HepG2 (cell line): ENCODE measurements around the gene PRR29. TPM values are rescaled to one million over a fixed set of nuclear protein-coding genes. Genes with fewer than 3 reads are reported as not detected.

ENCODE experiments used
- ATAC-seq: fragments of 200-7000 bp; cut with Tn5 transposase; 3 replicates; pipeline ENCODE4 v1.9.1; 2020; ENCODE audit warnings: mild to moderate bottlenecking, moderate library complexity
- BruUV-seq: library from RNA; stranded (reverse); fragments of 400-500 nt; replicated peaks from 2 replicates; lab custom pipeline; 2021; lab: Mats Ljungman, UMichigan
- CTCF ChIA-PET: fragments of 300-600 bp; formaldehyde crosslinking; extraction: SDS; loops from one replicate; lab custom pipeline; 2021; ENCODE audit warnings: low total read pairs, inconsistent platforms, low intra/inter-chr PET ratio; lab: Yijun Ruan, JAX
- POLR2A ChIA-PET: fragments of 350-600 bp; sonication (Branson Sonifier 250); formaldehyde crosslinking; loops from one replicate; lab custom pipeline; 2020; ENCODE audit warnings: antibody characterized with exemption, inconsistent platforms; lab: Yijun Ruan, JAX
- DNase-seq: peaks from one replicate; pipeline ENCODE4 v3.0.0-alpha.2; 2015; ENCODE audit warnings: low spot score
- FAIRE-seq: peaks from 3 replicates; lab custom pipeline; 2011; peaks lifted over from hg19 to GRCh38; lab: Jason Lieb, UNC
- H2AFZ ChIP-seq: one replicate; pipeline ENCODE4 v1.6.1; 2011; ENCODE audit warnings: low read length, inconsistent platforms
- H3K27ac ChIP-seq: fragments of 300-600 bp; 3 replicates; pipeline ENCODE4 v1.8.0; 2011; ENCODE audit warnings: mixed run types, mild to moderate bottlenecking, mixed read lengths, low read length, inconsistent platforms; ENCODE audit not compliant: insufficient read depth; ENCODE audit errors: extremely low read length
- H3K27me3 ChIP-seq, 2 experiments: fragments of 200-600 bp in 1 of 2; 2 replicates in 1 of 2; 3 replicates in 1 of 2; pipeline versions ENCODE4 v1.6.0 to v1.8.0; 2011; ENCODE audit warnings: low read length in 2 of 2, mild to moderate bottlenecking in 2 of 2, moderate library complexity in 2 of 2, inconsistent platforms in 1 of 2; ENCODE audit not compliant: insufficient read depth in 2 of 2, control insufficient read depth in 1 of 2
- H3K36me3 ChIP-seq, 2 experiments: fragments of 200-600 bp in 1 of 2; replicated peaks in 1 of 2; 2 replicates in 1 of 2; 3 replicates in 1 of 2; pipeline versions ENCODE4 v1.5.1 to v1.8.0; 2011; ENCODE audit warnings: low read length in 2 of 2, inconsistent platforms in 1 of 2; ENCODE audit not compliant: insufficient read depth in 2 of 2, control insufficient read depth in 1 of 2
- H3K4me1 ChIP-seq: 2 replicates; pipeline ENCODE4 v1.5.1; 2012; ENCODE audit warnings: low read length, inconsistent platforms; ENCODE audit not compliant: insufficient read depth
- H3K4me2 ChIP-seq: 2 replicates; pipeline ENCODE4 v1.6.0; 2011; ENCODE audit warnings: low read depth, low read length, inconsistent platforms
- H3K4me3 ChIP-seq, 3 experiments: fragments of 200-600 bp in 1 of 3; sonication (generic), shearing (Covaris generic) in 1 of 3; replicated peaks in 1 of 3; 2 replicates each; pipeline ENCODE4 v1.5.1; 2011 to 2016; ENCODE audit warnings: low read length in 3 of 3, inconsistent platforms in 2 of 3, low read depth in 2 of 3, mild to moderate bottlenecking in 2 of 3, control low read depth in 1 of 3, mixed read lengths in 1 of 3; ENCODE audit not compliant: insufficient read depth in 1 of 3
- H3K79me2 ChIP-seq: one replicate; pipeline ENCODE4 v1.6.1; 2011; ENCODE audit warnings: low read length, inconsistent platforms; ENCODE audit not compliant: insufficient read depth
- H3K9ac ChIP-seq: 2 replicates; pipeline ENCODE4 v1.6.0; 2011; ENCODE audit warnings: mild to moderate bottlenecking, low read depth, low read length, inconsistent platforms; ENCODE audit not compliant: insufficient read depth
- H3K9me3 ChIP-seq: 2 replicates; pipeline ENCODE4 v1.5.1; 2012; ENCODE audit warnings: mild to moderate bottlenecking, low read length
- H4K20me1 ChIP-seq: 2 replicates; pipeline ENCODE4 v1.6.0; 2011; ENCODE audit warnings: inconsistent platforms, mild to moderate bottlenecking, low read length, moderate library complexity; ENCODE audit not compliant: insufficient read depth
- CERS6 ChIP-seq: sonication (generic); formaldehyde crosslinking; IDR thresholded peaks from 2 replicates; pipeline ENCODE4 v1.5.0; 2020; ENCODE audit warnings: missing genetic modification reagents
- CHCHD3 ChIP-seq: sonication (generic); formaldehyde crosslinking; IDR thresholded peaks from 2 replicates; pipeline ENCODE4 v1.8.0; 2022; ENCODE audit warnings: mild to moderate bottlenecking, missing genetic modification reagents, moderate library complexity
- CHD4 ChIP-seq: fragments of 200-600 bp; sonication (generic); IDR thresholded peaks from 2 replicates; pipeline ENCODE4 v1.7.0; 2017; ENCODE audit warnings: mild to moderate bottlenecking, low read length, borderline replicate concordance
- MIXL1 ChIP-seq: IDR thresholded peaks from 2 replicates; pipeline ENCODE4 v1.6.1; 2016
- MTA3 ChIP-seq: sonication (generic); formaldehyde crosslinking; IDR thresholded peaks from 2 replicates; pipeline ENCODE4 v1.4.0; 2020; ENCODE audit warnings: missing genetic modification reagents
- SCMH1 ChIP-seq: sonication (generic); formaldehyde crosslinking; IDR thresholded peaks from 2 replicates; pipeline ENCODE4 v1.9.0; 2021; ENCODE audit warnings: missing genetic modification reagents, mild to moderate bottlenecking, borderline replicate concordance
- SP5 ChIP-seq: IDR thresholded peaks from 2 replicates; pipeline ENCODE4 v1.6.1; 2016; ENCODE audit warnings: low read depth, borderline replicate concordance
- ZFP1 ChIP-seq: IDR thresholded peaks from 2 replicates; pipeline ENCODE4 v1.6.1; 2016
- ZNF275 ChIP-seq: sonication (generic); formaldehyde crosslinking; IDR thresholded peaks from 2 replicates; pipeline ENCODE4 v1.8.0; 2022; ENCODE audit warnings: missing genetic modification reagents, mild to moderate bottlenecking, inconsistent platforms, borderline replicate concordance
- ZNF510 ChIP-seq: sonication (generic); formaldehyde crosslinking; IDR thresholded peaks from 2 replicates; pipeline ENCODE4 v1.4.0; 2020; ENCODE audit warnings: low read depth, mild to moderate bottlenecking, missing genetic modification reagents
- ZNF784 ChIP-seq: sonication (generic); formaldehyde crosslinking; IDR thresholded peaks from 2 replicates; pipeline ENCODE4 v1.5.1; 2020; ENCODE audit warnings: missing genetic modification reagents, mild to moderate bottlenecking, borderline replicate concordance
- ZNF800 ChIP-seq: sonication (generic); formaldehyde crosslinking; IDR thresholded peaks from 2 replicates; pipeline ENCODE4 v1.4.0; 2020; ENCODE audit warnings: missing genetic modification reagents
- WGBS: methylation state at CpG from one replicate; pipeline ENCODE4 v1.1.6; 2017; ENCODE audit warnings: low lambda C conversion rate; 5-methylcytosine and 5-hydroxymethylcytosine counted together
- in situ Hi-C: cut with HindIII; loops from 2 replicates; pipeline ENCODE4 v1.10.0; 2017; ENCODE audit warnings: low pct_unique_long_range_greater_than_20kb; ENCODE audit not compliant: extremely low pct_ligation_motif_present
- intact Hi-C: fragments of 100-400 bp; cut with micrococcal nuclease; formaldehyde crosslinking; loops from one replicate; pipeline ENCODE4 v1.10.0; 2022; ENCODE audit not compliant: unreplicated experiment
- polyA plus RNA-seq, 8 experiments: library from polyadenylated mRNA; depleted of rRNA in 3 of 8; stranded (reverse) in 7 of 8; unstranded in 1 of 8; fragments of >200 nt; fragmentation: Illumina TruSeq in 4 of 8; extraction: Trizol in 4 of 8; gene quantifications; 2 replicates each; pipeline versions ENCODE4 v1.2.1 to v1.2.3, GENCODE V29; 2011 to 2016; ENCODE audit warnings: low read depth in 4 of 8, missing spikeins in 1 of 8, mixed read lengths in 1 of 8; ENCODE audit not compliant: insufficient read depth in 1 of 8
- total RNA-seq, 5 experiments: library from RNA; depleted of rRNA; stranded (reverse); fragments of >200 nt; fragmentation: Illumina TruSeq; extraction: Trizol; gene quantifications; 2 replicates each; pipeline ENCODE4 v1.2.3, GENCODE V29; 2016; ENCODE audit warnings: low read depth in 1 of 5

Gene PRR29
- total and polyA plus RNA-seq, 2 of the 13 experiments (the other 11 are each of a cell fraction or from before 2014, with no cell fraction given) = 0.07 to 0.20 TPM

- ATAC-seq = no peak
- Histone ChIP-seq H3K79me2 (no peaks in the 10 kb centered on the region), H3K27me3 (peaks cover 0 to 3% of the 10 kb centered on the region in 2 experiments; a peak in 1 of 5 replicates), H3K9ac (no peak overlapping the region), H3K36me3 (no peaks in the 10 kb centered on the region), H3K9me3 (no peaks in the 10 kb centered on the region), H3K4me2 (no peak overlapping the region), H3K4me1 (peaks cover 76% of the 10 kb centered on the region), H2AFZ (no peak overlapping the region), H3K4me3 (no peak overlapping the region), H3K27ac (no peak overlapping the region), H4K20me1 (no peaks in the 10 kb centered on the region)
- TF ChIP-seq ZNF784 (no peak), ZNF800 (CRISPR knock-in tag) (no peak), CHCHD3 (no peak), SP5 (CRISPR knock-in tag) (no peak), MTA3 (CRISPR knock-in tag) (no peak), MIXL1 (CRISPR knock-in tag) (no peak), ZNF510 (CRISPR knock-in tag) (no peak), CERS6 (no peak), ZFP1 (no peak), SCMH1 (CRISPR knock-in tag) (no peak), ZNF275 (CRISPR knock-in tag) (no peak), CHD4 (no peak)
- CTCF ChIA-PET = no interaction called here
- in situ Hi-C loops = no loop called here
- no peak for DNase-seq
- POLR2A ChIA-PET = no interaction called here
- no TSS peak for BruUV-seq
- intact Hi-C loops = no loop called here
- FAIRE-seq = no peak
- 69% methylated on average over 7 of the region's 7 CpGs for WGBS
Observed at GRCh38 chr17:64004218-64004770, 6.1 kb downstream of the PRR29 start.
